SH-SY5Y (cell line): ENCODE data around the gene DNM3.

Experiments
- GATA2 ChIP-seq: IDR thresholded peaks from 2 replicates; pipeline ENCODE4 v1.6.1; 2011; ENCODE audit warnings: mild to moderate bottlenecking, low read depth, low read length
- GATA3 ChIP-seq: IDR thresholded peaks from 2 replicates; pipeline ENCODE4 v1.6.1; 2011; ENCODE audit warnings: low read depth, mild to moderate bottlenecking, low read length, moderate library complexity

- TF ChIP-seq GATA2 (no peak), GATA3 (no peak)
Observed at GRCh38 chr1:172339842-172340241, 498.5 kb downstream of the DNM3 start.
